Ectodermal cell (in vitro differentiated cells): ENCODE data around the gene C1orf159.

ENCODE experiments used
- H3K27ac ChIP-seq: 2 replicates; pipeline ENCODE4 v1.7.0; 2013; ENCODE audit warnings: mild to moderate bottlenecking, low read depth, low read length; ENCODE audit not compliant: insufficient read depth, poor library complexity, severe bottlenecking
- H3K27me3 ChIP-seq: 2 replicates; pipeline ENCODE4 v1.7.0; 2013; ENCODE audit warnings: mild to moderate bottlenecking, low read length; ENCODE audit not compliant: insufficient read depth, control insufficient read depth, poor library complexity, severe bottlenecking
- H3K36me3 ChIP-seq: one replicate; pipeline ENCODE4 v1.7.0; 2013; ENCODE audit warnings: low read length; ENCODE audit not compliant: control insufficient read depth, insufficient read depth
- H3K4me1 ChIP-seq: one replicate; pipeline ENCODE4 v1.7.0; 2013; ENCODE audit warnings: low read length; ENCODE audit not compliant: control insufficient read depth, insufficient read depth
- H3K4me3 ChIP-seq: 2 replicates; pipeline ENCODE4 v1.7.0; 2013; ENCODE audit warnings: low read depth, low read length, control low read depth; ENCODE audit not compliant: insufficient read depth
- H3K9me3 ChIP-seq: 2 replicates; pipeline ENCODE4 v1.7.0; 2013; ENCODE audit warnings: mild to moderate bottlenecking, low read length, moderate library complexity; ENCODE audit not compliant: control insufficient read depth
- WGBS, 2 experiments: methylation state at CpG; one replicate each; pipeline ENCODE4 v1.1.7; 2013; ENCODE audit warnings: missing lambda C conversion rate in 2 of 2; 5-methylcytosine and 5-hydroxymethylcytosine counted together

Gene C1orf159

DNA sequence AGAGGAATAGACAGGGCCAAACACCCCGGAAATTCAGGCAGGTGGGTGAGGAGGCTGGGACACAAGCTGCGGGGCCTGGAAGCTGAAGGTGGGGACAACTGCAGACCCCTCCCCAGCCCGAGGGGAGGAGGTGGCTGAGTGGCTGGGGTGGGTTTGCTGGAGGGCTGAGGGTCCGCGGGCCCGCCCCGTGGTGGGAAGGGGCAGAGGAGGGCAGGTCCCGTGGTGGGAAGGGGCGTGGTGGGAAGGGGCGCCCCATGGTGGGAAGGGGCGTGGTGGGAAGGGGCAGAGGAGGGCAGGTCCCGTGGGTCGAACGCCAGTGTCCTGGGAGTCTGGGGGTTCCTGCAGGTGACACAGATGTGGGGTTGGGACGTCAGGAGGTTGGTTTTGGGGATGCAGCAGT lies 33.5 kb upstream of the C1orf159 start:
- Histone ChIP-seq H3K27me3 (no peaks in the 10 kb centered on the region), H3K4me1 (no peaks in the 10 kb centered on the region), H3K9me3 (no peaks in the 10 kb centered on the region), H3K4me3 (no peak overlapping the region), H3K36me3 (no peaks in the 10 kb centered on the region), H3K27ac (no peak overlapping the region)
- 91 to 93% methylated on average over 15 of the region's 15 CpGs for WGBS, 2 experiments

DNA sequence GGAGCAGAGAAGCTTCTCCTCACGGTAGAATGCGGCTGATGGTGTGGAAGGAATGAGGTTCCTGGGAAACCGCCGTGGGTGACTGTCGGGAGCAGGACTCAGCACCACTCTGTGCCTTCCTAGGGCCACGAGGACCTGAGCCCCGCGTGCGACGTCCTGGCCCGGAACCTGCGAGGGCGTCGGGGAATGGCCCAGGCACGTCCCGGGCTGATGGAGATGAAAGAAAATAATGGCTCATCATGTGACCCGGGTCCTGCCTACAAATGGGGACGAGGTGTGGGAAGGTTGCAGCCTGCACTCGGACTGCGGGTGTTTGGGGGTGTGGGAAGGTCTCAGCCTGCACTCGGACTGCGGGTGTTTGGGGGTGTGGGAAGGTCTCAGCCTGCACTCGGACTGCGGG lies 32.7 kb upstream of the C1orf159 start:
- Histone ChIP-seq H3K4me1 (no peaks in the 10 kb centered on the region), H3K27me3 (no peaks in the 10 kb centered on the region), H3K36me3 (no peaks in the 10 kb centered on the region), H3K27ac (no peak overlapping the region), H3K9me3 (no peaks in the 10 kb centered on the region), H3K4me3 (no peak overlapping the region)
- WGBS, 2 experiments = 86 to 88% methylated on average over 24 of the region's 24 CpGs

DNA sequence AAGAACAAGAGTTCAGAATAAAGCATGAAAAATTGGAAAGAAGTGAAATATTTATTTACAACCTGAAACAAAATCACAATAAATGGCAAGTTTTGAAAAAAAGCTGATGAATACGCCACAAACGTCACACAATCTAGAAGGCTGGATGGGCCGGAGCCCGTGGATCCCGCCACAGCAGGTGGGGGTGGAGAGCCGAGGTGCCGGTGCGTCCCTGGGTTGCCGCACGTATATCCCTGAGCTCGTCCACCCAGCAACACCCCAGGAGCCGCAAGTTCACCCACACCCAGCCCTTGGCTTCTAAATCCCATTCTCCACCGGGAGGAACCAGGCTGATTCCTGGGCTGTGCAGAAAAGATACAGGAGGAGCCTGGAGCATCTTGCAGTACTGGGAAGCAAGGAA lies 32.2 kb upstream of the C1orf159 start:
- H3K27me3 ChIP-seq = no peaks in the 10 kb centered on the region
- 92 to 95% methylated on average over 13 of the region's 13 CpGs for WGBS, 2 experiments
- no peaks in the 10 kb centered on the region for H3K9me3 ChIP-seq
- no peak overlapping the region for H3K4me3 ChIP-seq
- H3K36me3 ChIP-seq = no peaks in the 10 kb centered on the region
- no peak overlapping the region for H3K27ac ChIP-seq
- H3K4me1 ChIP-seq = no peaks in the 10 kb centered on the region

DNA sequence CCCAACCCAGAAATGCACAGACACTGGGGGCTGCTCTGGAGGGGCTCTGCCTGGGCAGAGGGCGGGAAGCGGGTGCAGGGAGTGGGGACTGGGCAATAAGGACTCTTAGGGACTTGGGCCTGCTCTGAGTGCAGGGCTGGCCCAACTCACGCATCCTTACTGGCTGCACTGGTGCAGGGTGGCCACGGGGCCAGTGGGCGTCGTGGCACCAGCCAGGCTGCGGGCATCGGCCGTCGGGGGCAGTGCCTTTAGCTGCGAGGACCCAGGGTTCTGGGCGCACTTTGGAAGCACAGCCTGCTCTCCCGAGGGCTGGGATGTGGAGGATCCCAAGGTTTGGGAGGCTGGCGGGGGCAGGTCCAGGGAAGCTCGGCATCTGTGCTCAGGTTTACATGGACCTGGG lies 30.7 kb upstream of the C1orf159 start:
- no peaks in the 10 kb centered on the region for H3K4me1 ChIP-seq
- H3K9me3 ChIP-seq = no peaks in the 10 kb centered on the region
- H3K36me3 ChIP-seq = no peaks in the 10 kb centered on the region
- no peak overlapping the region for H3K27ac ChIP-seq
- H3K27me3 ChIP-seq = no peaks in the 10 kb centered on the region
- 95 to 97% methylated on average over 15 of the region's 15 CpGs for WGBS, 2 experiments
- H3K4me3 ChIP-seq = no peak overlapping the region

DNA sequence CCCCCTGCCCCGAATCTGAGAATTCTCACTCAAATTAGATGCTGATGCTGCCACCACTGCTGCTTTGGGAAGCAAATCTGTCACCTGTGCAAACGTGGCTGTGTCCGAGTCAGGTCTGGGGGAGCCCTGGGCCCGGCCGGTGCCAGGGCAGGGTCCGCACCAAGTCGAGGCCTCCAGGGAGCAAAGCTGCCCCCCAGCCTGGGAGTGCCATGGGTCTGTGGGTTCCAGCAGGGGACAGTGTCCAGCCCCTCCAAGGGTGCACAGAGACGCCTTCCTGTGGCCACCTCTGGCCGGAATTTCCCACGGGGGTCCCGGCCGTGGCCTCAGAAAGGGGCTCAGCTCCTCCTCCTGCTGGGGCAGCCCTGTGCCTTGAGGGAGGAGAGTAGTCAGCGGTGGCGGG lies 30.1 kb upstream of the C1orf159 start:
- WGBS, 2 experiments = 91% methylated on average over 14 of the region's 14 CpGs
- no peaks in the 10 kb centered on the region for H3K36me3 ChIP-seq

DNA sequence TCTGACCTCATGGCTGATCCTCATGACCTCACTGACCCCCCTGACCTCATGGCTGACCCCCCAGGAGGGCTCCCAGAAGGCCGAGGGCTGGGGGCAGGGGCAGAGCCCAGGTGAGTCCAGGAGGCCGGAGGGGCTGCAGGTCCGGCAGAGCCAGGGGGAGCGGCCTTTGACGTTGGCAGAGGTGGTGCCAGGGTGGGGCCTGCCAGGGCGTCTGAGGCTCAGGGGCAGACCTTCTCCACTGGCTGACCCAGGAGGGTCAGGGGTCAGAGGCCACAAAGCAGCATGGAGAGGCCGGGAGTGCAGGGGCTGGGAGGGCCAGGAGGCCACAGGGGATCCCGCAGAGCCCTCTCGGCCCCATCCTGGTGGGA lies 29.6 kb upstream of the C1orf159 start:
- no peaks in the 10 kb centered on the region for H3K9me3 ChIP-seq
- H3K36me3 ChIP-seq = no peaks in the 10 kb centered on the region
- H3K27me3 ChIP-seq = no peaks in the 10 kb centered on the region
- 92 to 93% methylated on average over 9 of the region's 9 CpGs for WGBS, 2 experiments
- no peaks in the 10 kb centered on the region for H3K4me1 ChIP-seq
- no peak overlapping the region for H3K4me3 ChIP-seq
- no peak overlapping the region for H3K27ac ChIP-seq

More for the DNA sequence above, 30.1 kb upstream of the C1orf159 start:
- H3K27me3 ChIP-seq = no peaks in the 10 kb centered on the region
- no peaks in the 10 kb centered on the region for H3K9me3 ChIP-seq
- H3K4me1 ChIP-seq = no peaks in the 10 kb centered on the region
- no peak overlapping the region for H3K27ac ChIP-seq
- no peak overlapping the region for H3K4me3 ChIP-seq

DNA sequence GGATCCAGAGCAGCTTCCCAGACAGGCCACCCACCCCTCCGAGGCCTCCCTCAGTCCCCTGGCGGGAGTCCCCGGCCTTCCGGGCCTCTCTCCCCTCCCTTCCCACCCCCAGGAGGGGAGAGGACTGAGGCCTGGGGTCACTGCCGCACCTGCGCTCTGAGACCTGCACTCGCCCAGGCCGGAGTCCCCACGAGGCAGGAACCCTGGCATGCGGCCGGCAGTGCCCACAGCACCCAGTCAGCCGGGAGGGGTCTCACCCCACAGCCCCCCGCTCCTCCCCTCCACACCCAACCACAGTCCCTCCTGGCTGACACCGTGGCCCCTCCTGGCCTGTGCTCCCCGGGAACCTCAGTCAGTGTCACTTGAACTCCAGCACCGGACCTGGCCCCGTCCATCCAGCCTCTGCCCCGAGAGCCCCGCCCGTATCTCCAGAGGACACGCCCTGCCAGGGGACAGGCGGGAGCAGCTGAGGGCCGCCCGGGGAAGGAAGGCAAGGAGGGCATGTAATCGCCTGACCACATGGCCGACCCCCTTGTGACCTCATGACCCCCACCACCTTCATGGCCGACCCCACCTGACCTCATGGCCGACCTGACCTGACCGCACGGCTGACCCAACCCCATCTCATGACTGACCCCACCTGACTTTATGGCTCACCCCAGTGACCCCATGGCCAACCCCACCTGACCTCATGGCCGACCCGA lies 29.1 kb upstream of the C1orf159 start:
- Histone ChIP-seq H3K27me3 (no peaks in the 10 kb centered on the region), H3K9me3 (no peaks in the 10 kb centered on the region), H3K4me3 (no peak overlapping the region), H3K36me3 (no peaks in the 10 kb centered on the region), H3K27ac (no peak overlapping the region), H3K4me1 (no peaks in the 10 kb centered on the region)
- 88 to 90% methylated on average over 32 of the region's 32 CpGs for WGBS, 2 experiments

DNA sequence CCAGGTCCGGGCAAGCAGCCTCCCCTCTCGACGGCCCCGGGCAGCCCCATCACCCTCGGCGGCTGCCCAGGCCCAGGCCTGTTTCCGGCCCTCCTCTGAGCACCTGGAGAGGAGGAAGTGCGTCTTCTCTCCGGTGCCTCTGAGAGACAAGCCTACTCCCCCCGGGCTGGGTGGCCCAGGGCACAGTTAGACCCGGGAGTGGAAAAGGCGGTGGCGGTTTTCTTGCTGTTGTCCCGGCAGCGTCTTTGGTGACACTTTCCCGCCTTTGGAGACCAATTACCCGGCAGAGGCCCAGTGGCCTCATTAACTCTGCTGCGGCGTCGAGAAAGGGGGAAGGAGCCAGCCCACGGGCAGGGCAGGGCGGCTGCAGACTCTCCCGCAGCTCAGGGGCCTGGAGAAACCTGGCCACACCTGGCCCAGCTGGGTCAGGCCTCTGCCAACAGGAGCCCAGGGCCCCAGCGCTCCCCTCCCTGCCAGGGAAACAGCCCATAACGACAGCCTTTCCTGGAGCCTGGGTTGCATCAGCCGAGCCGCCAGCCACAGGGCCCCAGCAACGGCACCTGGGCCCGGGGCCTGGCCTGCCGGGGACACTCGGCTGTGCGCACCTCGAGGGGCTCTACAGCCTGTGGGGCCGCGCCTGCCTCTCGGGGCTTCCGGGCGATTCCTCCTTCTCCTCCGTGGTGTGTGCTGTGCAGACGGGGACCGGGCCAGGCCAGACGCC lies 28.4 kb upstream of the C1orf159 start:
- Histone ChIP-seq H3K27me3 (no peaks in the 10 kb centered on the region), H3K4me3 (no peak overlapping the region), H3K36me3 (no peaks in the 10 kb centered on the region), H3K9me3 (no peaks in the 10 kb centered on the region), H3K27ac (no peak overlapping the region), H3K4me1 (no peaks in the 10 kb centered on the region)
- WGBS, 2 experiments = 85 to 86% methylated on average over 42 of the region's 42 CpGs

DNA sequence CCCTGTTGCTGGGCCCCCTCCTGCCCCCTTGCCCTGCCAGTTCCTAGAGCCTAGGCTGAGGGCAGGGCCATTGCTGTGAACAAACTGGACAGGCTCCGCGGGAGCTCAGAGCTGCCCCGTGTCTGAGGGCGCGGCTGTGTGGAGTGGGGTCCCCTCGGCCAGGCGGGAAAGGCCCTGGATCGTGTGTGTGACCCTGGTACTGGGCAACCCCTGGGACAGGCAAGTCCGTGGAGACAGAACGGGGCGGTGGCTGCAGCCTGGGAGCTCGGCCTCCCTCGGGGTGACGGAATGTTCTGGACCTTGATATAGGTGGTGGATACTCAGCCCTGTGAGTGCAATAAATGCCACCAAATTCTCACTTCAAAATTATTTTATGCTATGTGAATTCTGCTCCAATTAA lies 27.7 kb upstream of the C1orf159 start:
- no peak overlapping the region for H3K4me3 ChIP-seq
- H3K4me1 ChIP-seq = no peaks in the 10 kb centered on the region
- H3K9me3 ChIP-seq = no peaks in the 10 kb centered on the region
- 94% methylated on average over 14 of the region's 14 CpGs for WGBS, 2 experiments
- H3K27me3 ChIP-seq = no peaks in the 10 kb centered on the region
- H3K27ac ChIP-seq = no peak overlapping the region
- no peaks in the 10 kb centered on the region for H3K36me3 ChIP-seq

DNA sequence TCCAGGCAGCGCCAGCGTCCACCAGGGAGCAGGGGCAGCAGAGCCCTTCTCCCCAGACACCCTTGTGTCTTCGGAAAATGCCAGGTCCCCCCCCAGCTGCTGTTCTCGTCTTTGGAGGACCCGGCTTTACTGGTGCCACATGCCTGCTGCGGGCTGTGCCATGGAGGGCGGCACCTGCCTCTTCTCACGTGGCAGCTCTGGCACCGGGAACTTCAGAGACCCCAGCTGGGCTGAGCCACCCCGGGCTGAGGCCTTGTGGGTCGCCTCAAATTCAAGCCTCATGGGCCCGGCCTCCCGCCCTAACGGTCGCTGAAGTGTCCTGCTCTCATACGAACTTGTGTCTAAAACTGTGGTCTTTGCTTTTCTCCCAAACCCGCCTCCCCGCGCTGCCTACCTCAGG lies 27.0 kb upstream of the C1orf159 start:
- 88 to 89% methylated on average over 19 of the region's 19 CpGs for WGBS, 2 experiments
- H3K27ac ChIP-seq = no peak overlapping the region
- H3K9me3 ChIP-seq = no peaks in the 10 kb centered on the region
- H3K4me1 ChIP-seq = no peaks in the 10 kb centered on the region
- H3K27me3 ChIP-seq = peaks cover 2% of the 10 kb centered on the region
- H3K36me3 ChIP-seq = no peaks in the 10 kb centered on the region
- no peak overlapping the region for H3K4me3 ChIP-seq
